NCI-H2029 treated with DMSO at 0.1 percent for 48 hours (cell line): ENCODE data around the gene MLPH.

Experiments used
- DNase-seq: peaks from one replicate; lab custom pipeline; 2025; lab: John Stamatoyannopoulos, UW

Gene MLPH

DNA sequence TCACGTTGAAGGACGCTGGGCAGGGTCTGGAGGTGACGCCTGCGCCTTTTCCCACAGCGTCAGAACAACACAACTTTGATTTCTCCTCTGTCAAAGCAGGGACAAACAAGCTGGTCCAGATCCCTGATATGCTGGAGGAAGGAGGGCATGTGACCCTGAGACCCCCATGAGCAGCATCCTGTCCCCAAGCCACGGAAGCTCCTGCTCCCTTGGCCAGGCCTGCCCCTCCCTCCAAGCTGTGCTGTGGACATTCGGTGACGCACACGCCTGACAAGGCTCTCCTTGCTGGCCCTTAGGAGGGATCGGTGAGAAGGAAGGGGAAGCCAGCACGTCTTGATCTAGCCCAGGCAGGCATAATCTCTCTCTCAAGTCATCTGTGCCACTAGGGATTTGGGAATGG, 11.3 kb downstream of the MLPH start:
- DNase-seq: no peak

DNA sequence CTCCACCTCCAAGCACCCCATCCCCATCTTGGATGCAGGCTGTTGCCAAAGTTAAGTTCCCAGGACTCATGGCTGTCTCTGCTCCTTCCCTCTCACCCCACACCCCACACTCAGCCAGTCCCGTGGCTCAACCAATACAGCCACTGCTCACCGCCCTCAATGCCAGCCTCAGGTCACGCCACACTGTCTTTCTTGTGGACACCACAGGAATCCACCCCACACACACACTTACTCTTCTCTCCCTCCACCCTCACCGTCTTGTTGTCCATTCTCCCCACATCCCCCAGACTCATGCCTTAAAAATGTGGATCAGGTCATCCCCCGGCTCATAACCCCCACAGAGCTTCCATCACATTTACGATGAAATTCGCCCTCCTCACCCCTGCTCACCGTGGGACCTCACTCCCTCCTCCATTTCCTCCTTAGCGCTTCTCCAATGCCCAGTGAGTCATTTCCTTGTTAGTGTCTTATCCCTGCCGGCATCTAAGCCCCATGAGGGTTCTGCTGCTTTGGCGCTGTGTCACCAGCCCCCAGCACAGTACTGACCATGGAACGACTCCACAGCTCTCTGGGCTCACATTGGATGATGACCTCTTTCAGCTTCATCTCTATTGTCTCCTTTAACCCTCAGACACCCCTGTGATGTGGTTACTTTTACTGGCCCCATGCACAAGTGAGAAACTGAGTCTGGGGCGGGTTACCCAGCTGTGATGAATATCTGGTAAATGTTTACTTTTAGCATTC, 13.8 kb downstream of the MLPH start:
- DNase-seq: no peak

DNA sequence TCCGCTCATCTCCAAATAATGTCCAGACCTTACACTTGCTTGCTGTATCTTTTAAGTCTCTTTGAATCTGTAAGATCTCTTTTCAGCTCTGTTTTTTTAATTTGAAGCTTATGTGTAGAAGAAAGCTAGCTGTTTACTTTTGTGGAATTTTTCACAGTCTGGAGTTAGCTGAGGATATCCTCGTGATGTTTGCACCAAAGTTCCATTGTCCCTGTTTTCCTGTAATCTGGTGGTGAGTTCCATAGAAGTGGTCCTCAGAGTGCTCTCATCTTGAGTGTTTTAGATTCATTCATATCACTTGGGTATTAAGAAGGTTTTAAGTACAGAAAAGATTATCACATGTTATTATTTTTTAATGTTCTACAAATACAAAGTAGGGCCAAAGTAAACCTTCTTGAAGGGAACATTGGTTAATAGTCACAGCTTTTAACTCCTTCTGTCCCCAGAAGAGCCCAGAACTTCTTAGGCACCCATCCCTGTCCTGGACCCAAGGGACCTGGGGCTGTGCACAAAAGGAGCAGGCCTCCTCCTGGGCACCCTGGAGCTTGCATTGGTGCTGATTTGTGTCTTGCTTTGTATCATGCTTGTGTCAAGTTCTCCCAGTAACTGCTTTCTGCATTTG, 15.0 kb downstream of the MLPH start:
- peak; percentile 72 for DNase-seq

- no peak for DNase-seq
These were observed 16.1 kb downstream of the MLPH start for GRCh38 chr2:237503201-237503600.

DNA sequence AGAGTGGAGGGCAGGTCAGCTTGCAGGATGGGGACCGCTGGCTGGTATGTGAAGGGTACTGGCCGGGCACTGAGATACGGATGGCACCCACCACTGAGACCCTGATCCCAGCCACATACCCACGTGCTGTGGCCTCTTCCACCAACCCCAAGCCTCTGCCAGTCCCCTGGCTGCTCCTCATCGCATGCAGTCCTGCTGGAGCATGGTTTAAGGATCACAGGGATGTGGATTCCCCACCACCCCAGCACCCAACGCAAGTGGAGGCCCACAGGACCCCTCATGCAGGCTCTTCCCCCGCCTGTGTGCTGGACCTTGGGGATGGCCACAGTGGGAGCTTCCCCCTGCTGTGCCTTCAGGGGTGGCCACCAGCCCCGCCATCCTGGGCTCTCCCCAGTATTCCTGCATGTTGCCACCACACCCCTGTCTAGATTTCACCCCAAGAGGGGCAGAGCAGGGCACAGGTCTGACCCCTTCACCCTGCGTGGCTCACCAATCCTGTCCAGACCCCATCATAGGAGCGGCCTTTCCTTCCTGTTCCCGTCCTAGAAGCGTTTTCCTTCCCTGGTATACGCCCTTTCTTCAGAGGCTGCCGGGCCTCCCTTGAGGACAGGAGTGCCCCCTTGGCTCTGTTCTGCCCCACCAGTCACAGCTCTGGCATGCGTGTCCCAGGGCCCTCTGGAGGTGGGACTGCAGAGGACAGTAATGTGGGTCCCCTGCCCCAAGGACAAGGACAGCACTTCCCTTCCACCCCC, 18.3 kb downstream of the MLPH start:
- DNase-seq: no peak

DNA sequence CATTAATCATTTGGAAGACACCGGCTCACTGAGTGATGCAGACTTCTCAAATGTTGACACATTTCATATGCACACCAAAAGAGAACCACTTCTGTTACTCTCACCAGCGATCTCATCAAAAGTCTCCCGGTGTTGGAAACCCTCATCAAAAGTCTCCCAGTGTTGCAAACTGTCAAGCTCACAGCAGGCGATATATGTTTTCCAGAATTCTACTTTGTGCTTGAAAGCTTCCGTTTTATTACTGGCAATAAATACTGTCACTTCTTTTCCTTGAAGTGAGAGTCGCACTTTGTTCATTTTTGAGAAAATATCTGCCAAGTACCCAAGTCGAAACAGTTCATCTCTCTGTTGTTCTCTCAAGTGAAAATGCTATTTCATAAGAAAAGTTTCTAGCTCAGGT, 20.5 kb downstream of the MLPH start:
- no peak for DNase-seq

- no peak for DNase-seq
These were observed 21.3 kb downstream of the MLPH start for GRCh38 chr2:237508361-237508760.

GRCh38 chr2:237509151-237509550, 22.1 kb downstream of the MLPH start:
- no peak for DNase-seq

DNA sequence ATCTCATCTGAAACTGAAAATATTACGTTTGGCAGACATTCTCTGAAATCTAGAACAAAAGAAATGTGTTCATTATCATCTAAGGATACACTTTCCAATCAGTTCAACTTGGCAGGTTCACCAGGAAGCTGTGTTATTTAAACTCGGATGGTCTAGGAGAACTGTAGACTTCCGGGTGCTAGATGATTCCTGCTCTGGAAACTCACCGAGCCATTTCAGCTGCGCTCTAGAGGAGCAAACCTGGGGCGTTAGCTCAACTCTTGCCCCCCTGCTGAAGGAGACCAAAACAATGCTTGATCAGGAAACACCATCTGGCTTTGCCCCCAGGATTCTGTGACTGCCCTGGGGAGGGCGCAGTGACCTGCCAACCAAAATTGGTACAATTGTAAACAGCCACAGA, 22.9 kb downstream of the MLPH start:
- peak; percentile 50 for DNase-seq

GRCh38 chr2:237510502-237511217, 23.6 kb downstream of the MLPH start:
- no peak for DNase-seq

- DNase-seq: no peak
These were observed 24.4 kb downstream of the MLPH start for GRCh38 chr2:237511433-237511832.

DNA sequence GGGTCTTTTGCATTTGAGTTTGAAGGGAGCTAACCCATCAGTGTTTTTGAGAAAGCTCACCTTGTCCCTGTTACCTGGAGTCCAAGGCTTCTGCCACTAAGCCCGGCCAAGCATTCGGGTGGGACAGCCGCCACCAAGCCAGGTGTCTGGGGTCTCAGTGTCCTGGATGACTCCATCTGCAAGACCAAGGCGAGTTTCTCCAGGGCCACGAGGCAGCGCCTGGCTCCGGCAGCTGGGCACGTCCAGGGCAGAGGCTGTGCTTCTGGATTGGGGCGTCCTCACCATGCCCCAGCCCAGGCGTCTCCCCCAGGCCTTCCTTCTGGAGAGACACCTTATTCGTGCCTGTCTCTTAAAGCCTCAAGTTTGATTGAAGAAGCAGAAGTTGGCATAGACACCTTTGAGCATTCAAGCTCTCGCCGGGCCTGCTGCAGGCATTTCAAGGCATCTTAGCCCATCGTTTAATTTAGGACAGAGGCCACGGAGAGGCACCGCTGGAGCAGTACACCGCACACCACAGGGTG, 24.9 kb downstream of the MLPH start:
- DNase-seq: no peak

GRCh38 chr2:237512774-237513466, 25.9 kb downstream of the MLPH start:
- DNase-seq: peak; percentile 72

GRCh38 chr2:237513693-237514092, 26.6 kb downstream of the MLPH start:
- DNase-seq: no peak

GRCh38 chr2:237514474-237515130, 27.6 kb downstream of the MLPH start:
- DNase-seq: no peak

DNA sequence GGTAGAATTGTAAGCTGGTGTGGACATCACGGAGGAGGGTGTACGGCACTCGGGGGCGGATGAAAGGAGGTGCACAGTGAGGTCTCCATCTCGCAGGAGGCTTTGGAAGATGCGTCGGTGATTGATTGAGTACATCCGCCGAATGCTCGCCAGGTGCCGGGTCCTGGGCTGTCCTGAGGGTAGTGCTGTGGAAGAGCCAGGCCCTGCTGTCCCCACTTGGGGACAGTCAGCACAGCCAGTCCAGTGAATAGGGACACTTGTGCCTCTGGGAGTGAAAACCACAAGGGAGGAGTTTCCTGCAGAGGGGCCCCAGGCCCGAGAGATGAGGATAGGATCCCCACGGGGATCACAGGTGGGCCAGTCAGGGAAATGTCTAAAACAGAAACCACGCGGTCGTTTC, 28.1 kb downstream of the MLPH start:
- no peak for DNase-seq

DNA sequence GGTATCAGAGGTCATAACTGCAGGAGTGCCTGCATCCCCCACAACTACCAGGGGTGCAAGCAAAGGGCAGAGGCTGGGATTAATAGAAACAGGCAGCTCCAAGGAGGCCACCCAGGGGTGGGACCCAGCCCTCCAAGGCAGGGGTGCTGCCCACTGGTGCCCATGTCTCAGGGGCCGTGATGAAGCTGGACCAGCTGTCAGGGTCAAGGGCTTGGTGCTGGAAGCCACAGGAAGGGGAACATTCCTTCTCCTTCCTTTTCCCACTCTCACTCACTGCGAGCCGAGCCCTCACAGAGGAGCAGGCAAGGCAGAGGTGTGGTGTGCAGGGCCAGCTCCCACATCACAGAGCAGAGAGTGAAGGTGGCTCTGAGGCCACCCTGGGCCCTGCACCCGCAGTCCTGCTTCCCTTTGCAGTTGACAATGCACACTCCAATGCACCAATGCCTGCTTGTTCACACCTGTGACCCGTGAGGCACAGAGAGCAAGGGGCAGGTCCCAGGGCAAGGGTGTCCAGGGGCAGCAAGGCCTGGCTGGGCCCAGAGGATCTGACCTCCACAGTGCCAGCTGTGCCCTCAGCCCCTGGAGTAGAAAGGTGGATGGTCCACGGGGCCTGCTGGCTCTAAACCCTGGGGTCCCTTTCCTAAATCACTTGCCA, 28.7 kb downstream of the MLPH start:
- DNase-seq: no peak

GRCh38 chr2:237517163-237517562, 30.1 kb downstream of the MLPH start:
- DNase-seq: no peak

DNA sequence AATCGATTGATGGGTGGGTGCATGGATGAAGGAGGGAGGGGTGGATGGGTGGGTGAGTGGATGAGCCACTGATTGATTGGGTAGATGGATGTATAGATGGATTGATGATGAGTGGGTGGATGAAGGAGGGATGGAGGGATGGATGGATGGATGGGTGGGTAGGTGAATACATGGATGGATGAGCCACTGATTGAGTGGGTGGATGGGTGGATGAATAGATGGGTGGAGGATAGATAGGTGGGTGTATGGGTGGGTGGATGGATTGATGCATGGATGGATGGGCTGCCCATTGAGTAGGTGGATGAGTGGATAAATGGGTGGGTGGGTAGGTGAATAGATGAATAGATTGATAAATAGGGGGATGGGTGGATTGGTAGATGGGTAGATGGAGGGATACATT, 30.9 kb downstream of the MLPH start:
- no peak for DNase-seq

DNA sequence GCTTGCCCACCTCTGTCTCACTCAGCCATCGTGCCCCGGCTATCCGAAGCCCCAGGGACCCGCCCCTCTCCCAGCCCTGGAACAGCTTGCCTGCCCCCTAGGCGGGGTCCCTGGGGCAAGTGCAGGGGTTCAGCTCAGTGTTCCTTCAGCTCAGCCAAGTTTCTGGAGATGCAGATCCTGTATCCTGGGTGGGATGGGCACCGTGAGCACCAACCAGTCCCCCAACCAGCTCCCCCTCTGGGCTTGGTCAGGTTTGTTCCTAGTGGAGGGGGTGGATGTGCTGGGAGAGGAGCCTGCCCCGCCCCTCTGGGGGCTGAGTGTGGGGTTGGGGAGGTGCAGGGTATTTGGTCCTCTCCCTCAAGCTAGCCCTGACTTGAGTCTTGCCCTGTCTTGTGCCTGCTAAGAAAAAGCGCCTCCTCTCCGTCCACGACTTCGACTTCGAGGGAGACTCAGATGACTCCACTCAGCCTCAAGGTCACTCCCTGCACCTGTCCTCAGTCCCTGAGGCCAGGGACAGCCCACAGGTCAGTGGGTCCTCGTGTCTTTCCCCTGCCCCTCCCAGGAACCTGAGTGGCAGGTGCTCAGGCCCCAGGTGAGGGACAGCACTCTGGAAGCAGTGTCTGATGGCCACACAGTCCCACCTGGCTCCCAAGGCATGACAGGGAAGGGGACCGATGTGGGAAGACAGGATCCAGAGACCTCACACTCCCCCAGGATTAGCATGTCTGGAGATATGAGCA, 32.6 kb downstream of the MLPH start:
- no peak for DNase-seq
